Stimulated activated CD4-positive, alpha-beta T cell treated with anti-CD3 and anti-CD28 coated beads, Interleukin-1b, Interleukin-23, amount 100 ng/mL, for 24 hours (primary cell): ENCODE results near the gene KRTAP4-2.
"Not testable (repeated sequence)": the region's sequence is repeated elsewhere in the genome, so short reads cannot be mapped to it uniquely, and the experiment has no call there.

ENCODE experiments used
- DNase-seq, 4 experiments: peaks; one replicate each; pipeline ENCODE4 v3.0.0-alpha.2; 2020; ENCODE audit warnings: low read depth in 4 of 4, low spot score in 1 of 4

The KRTAP4-2 gene

DNA sequence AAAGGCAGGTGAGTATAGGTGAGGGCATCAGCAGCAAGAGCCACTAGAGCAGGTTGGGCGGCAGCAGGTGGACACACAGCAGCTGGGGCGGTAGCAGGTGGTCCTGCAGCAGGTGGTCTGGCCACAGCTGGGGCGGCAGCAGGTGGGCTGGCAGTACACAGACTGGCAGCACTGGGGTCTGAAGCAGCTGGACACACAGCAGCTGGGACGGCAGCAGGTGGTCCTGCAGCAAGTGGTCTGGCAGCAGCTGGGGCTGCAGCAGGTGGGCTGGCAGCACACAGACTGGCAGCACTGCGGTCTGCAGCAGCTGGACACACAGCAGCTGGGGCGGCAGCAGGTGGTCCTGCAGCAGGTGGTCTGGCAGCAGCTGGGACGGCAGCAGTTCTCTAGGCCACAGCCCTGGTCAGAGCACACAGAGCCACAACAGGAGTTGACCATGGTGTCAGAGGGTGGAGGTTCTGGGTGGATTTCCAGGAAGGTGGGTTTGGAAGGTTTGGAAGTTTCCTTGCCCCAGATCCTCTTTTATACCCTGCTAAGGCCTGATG is at the start of gene KRTAP4-2:
Gene KRTAP4-2, minus strand, starts transcription at position 495 of the 545 bp plus-strand sequence. Its CDS starts 57 bp downstream, at position 438.
- DNase-seq, result no peak

DNA sequence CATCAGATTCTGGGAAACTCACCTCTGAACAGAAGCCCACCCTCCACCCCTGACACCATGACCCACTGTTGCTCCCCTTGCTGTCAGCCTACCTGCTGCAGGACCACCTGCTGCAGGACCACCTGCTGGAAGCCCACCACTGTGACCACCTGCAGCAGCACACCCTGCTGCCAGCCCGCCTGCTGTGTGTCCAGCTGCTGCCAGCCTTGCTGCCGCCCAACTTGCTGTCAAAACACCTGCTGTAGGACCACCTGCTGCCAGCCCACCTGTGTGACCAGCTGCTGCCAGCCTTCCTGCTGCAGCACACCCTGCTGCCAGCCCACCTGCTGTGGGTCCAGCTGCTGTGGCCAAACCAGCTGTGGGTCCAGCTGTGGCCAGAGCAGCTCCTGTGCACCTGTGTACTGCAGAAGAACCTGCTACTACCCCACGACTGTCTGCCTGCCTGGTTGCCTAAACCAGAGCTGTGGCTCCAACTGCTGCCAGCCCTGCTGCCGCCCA is 48.6 kb upstream of the KRTAP4-2 start, which contains the start of gene KRTAP9-2:
Gene KRTAP9-2, plus strand, starts transcription at position 51 of the 498 bp plus-strand sequence. Its CDS starts 7 bp downstream, at position 58.
- not testable (repeated sequence) for DNase-seq

DNA sequence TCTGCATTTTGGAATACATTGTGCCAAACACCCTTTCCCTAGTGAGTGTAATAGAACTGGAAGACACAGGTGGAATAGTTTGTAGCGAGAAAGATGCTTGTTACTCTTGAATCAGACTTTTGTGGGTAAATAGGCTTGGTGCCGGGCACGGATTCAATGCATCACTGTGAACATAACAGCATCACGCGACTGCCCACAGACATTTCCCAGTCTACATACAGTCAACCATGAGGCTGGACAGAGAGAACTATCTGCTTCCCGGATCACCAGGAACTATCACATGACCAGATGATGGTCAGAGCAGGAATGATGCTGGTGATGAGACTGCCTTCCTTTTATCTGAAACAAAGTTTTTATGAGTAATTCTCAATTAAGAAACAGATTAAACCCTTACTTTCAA is 48.0 kb upstream of the KRTAP4-2 start:
- DNase-seq, result no peak

DNA sequence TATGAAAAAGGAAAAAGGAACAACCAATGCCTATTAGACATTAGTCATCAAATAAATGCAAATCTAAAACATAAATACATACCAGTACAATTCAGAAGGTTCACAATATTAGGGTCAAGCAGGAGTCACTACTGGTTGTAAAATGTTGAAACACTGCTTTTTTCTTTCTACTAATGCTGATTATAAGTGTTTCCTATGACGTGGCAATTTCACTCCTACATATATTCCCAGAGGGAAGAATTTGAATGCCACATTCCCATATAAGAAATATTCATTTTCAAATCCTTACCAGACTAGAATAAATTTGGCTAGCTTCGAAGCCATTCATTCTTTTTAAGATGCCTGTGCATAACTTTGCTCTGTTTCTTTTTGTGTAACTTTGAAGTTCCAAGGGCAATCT is 45.8 kb upstream of the KRTAP4-2 start:
- no peak for DNase-seq

DNA sequence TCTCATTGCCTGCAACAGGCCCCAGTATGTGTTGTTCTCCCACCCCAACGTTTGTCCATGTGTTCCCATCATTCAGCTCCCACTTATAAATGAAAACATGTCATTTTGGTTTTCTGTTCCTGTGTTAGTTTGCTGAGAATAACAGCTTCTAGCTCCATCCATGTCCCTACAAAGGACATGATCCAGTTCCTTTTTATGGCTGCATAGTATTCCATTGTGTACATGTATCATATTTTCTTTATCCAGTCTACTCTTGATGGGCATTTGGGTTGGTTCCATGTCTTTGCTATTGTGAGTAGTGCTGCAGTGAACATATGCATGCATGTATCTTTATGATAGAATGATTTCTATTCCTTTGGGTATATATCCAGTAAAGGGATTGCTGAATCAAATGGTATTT is 37.7 kb upstream of the KRTAP4-2 start:
- DNase-seq, result no peak

DNA sequence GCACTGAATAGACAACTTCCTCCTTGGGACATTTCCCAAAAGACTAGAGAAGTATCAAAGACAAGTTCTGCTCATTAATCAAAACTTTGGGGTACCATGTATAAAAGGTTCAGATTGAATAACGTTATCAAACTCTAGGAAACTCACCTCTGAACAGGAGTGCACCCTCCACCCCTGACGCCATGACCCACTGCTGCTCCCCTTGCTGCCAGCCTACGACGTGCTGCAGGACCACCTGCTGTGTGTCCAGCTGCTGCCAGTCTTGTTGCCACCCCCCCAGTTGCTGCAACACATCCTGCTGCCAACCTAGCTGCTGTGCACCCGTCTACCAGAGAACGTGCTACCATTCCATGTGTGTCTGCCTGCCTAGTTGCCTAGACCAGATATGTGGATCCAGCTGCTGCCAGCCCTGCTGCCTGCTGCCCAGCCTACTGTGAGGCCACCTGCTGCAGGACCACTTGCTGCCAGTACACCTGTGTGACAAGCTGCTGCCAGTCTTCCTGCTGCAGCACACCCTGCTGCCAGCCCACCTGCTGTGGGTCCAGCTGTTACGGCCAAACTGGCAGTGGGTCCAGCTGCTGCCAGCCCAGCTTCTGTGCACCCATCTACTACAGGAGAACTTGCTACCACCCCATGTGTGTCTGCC is 34.6 kb upstream of the KRTAP4-2 start:
- no peak for DNase-seq

DNA sequence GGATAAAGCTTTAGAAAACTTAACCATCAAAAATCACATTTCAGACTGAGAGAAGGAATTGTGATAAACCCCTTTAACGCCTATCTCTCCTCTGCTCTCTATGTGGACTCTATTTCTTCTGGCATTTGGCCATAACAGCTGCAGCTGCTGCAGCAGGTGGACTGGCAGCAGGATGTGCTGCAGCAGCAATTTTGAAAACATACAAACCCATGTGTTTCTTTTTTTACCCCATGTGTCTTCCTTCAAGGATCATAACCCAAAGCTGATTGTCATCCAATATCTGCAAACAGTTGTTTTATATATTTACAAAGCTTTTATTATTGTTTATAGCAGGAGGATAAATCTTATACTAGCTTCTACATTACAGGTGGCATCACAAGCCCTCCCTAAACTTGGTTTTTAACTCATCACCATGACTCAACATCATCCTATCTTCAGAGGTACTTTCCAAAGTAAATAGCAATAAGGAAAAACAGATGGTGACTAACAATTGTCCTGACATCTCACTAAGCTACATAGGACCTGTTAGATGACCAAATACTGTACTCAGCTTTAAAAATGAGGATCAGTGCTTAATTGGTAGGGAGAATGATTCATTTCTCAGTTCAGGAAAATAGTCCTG is 33.9 kb upstream of the KRTAP4-2 start:
- DNase-seq, result no peak

DNA sequence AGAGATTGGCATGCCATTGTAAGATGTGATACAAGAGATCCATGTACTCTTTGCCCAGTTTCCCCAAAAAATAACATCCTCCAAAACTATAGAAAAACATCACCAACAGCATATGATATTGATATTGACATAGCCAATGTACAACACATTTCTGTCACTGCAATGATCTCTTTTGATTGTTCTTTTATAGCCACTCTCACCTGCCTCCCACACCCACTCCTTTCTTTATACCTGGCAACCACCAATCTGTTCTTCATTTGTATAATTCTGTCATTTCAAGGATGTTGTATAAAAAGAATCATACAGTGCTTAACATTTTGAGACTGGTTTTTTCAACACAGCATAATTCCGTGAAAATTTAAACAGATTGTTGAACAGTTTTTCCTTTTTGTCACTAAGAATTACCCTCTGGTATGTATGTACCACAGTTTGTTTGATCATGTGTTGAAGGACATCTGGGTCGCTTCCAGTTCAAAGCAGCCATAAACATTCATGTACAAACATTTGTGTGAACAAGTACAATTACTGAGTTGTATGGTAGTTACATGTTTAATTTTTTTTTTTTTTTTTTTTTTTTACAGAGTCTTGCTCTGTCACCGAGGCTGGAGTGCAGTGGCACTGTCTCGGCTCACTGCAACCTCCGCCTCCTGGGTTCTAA is 21.5 kb upstream of the KRTAP4-2 start:
- no peak for DNase-seq

DNA sequence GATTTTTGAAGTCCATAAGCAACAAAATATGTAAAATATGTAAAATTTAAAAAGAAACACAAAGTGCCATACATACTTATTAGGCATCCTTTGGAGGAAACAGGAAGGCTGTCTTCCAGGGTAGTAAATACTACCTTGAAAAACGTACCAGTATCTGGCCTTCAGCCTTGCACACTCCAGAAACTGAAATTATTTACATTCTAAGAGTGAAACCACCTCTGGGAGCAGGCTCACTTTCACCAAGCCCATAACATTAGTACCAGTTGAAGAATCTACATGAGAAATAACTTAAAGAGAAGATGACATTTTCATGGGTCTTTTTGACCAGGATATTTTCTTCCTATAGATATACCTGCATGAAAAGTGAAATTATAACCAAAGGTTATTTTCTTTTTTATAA is 18.0 kb upstream of the KRTAP4-2 start:
- DNase-seq, result no peak

DNA sequence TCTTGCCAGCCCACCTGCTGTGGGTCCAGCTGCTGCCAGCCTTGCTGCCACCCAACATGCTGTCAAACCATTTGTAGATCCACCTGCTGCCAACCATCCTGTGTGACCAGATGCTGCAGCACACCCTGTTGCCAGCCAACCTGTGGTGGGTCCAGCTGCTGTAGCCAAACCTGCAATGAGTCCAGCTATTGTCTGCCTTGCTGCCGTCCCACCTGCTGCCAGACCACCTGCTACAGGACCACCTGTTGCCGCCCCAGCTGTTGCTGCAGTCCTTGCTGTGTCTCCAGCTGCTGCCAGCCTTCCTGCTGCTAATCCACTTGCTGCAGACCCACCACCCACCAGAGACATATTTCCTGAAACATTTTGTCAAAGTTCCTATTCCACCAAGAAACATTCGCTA is 12.3 kb upstream of the KRTAP4-2 start:
- DNase-seq, result no peak

DNA sequence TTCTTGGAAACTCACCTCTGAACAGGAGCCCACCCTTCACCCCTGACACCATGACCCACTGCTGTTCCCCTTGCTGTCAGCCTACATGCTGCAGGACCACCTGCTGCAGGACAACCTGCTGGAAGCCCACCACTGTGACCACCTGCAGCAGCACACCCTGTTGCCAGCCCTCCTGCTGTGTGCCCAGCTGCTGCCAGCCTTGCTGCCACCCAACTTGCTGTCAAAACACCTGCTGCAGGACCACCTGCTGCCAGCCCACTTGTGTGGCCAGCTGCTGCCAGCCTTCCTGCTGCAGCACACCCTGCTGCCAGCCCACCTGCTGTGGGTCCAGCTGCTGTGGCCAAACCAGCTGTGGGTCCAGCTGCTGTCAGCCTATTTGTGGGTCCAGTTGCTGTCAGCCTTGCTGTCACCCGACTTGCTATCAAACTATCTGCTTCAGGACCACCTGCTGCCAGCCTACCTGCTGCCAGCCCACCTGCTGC is 11.9 kb upstream of the KRTAP4-2 start, which contains the start of gene KRTAP9-1:
Gene KRTAP9-1, plus strand, starts transcription at position 51 of the 482 bp plus-strand sequence. Its CDS starts 0 bp downstream, at position 51.
- DNase-seq, result not testable (repeated sequence)

DNA sequence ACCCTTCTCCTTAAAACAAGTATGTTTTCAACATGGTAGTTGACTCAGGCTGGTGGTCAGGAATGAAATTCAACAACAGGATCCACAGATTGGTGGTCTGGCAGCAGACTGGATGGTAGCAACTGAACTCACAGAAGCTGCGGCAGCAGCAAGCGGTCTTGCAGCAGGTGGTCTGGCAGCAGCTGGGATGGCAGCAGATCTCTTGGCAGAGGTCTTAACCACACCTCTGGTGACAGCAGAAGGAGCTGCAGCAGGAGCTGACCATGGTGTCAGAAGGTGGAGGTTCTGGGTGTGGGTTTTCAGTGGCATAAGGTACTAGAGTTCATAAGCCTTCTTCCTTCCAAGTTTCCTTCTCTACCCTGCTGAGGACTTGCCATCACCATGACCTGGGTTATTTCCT is 8.9 kb upstream of the KRTAP4-2 start:
- no peak for DNase-seq

DNA sequence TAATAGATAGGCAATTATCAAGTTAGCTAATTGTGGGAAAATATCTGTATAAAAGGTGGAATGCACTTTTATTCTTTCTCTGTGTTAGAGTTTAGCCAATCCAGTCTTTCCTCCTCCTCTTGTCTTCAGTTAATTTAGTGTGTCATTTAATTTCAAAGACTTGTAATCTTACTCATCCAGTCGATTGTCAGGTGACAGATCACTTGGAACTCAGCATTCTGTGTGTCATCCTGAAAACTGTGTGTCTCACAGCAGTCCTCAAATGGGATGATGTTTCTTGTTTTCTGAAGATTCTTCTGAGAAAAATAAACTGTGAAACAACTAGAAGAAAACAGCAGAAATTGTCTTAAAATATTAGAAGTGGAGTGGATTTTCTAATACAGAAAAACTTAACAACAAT is 7.0 kb upstream of the KRTAP4-2 start:
- DNase-seq, result no peak

DNA sequence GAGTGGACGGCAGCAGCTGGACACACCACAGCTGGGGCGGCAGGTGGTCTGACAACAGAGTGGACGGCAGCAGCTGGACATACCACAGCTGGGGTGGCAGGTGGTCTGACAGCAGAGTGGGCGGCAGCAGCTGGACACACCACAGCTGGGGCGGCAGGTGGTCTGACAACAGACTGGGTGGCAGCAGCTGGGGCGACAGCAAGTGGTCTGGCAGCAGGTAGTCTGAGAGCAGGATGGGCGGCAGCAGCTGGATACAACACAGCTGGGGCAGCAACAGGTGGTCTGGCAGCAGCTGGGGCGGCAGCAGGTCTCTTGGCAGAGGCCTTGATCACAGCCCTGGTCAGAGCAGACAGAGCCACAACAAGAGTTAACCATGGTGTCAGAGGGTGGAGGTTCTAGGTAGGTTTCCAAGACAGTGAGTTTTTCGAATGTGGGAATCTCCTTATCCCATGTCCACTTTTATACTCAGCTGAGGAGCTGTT is 6.5 kb upstream of the KRTAP4-2 start, which contains the start of gene KRTAP4-1:
Gene KRTAP4-1, minus strand, starts transcription at position 432 of the 482 bp plus-strand sequence. Its CDS starts 57 bp downstream, at position 375.
- no peak for DNase-seq

DNA sequence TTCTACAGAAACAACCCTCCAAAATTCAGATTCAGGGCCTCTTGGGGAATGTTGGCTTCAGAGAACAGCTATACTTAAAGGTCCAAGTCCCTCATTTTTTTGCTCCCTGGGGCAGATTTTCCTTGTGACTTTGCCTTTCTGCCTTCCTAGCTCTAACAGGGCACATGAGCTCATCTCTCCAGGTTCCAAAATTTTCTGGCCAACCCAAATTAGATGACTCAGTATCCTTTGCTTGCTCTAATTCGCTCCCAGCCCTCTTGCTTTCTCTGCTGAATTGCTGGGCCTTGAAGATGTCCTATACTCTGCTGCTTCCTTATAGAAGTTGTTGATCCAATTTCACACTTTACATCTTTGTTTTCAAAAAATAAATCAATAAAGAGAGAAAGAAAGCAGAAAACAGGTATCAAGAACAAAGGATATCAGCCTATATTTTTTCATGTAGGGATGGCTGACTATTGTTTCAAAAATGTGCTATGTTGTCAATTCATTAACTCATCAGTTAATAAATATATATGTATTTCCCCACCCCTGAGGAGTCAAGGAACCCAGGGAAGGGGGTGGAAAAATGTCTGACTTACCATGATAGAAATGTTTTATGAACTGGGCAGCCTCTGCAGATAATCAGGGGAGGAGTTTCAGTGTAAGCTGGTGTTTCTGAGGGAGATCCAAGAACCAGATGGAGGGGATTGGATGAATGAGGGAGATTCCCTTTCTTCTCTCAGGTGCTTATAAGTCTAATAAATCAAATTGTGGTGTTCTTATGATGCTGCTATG is 1.0 kb upstream of the KRTAP4-2 start:
- DNase-seq, result no peak

DNA sequence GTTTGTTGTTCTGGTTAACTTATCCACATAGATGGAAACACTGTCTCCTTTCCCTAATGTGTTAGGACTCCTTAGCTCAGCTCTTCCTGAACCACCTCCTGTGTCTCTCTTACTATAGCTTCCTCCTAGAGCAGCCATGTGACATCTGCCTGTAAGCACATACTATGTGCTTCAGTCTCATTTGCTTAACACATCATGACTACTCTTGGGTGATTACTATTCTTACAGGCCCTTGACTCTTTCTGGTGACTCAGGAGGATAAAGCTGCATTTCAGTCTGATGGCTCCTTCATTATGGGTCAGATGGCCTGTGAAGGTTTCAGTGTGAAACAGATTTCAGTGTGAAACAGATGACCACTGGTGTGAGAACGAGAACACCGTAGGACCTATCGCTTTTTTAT is 320 bp upstream of the KRTAP4-2 start:
- no peak for DNase-seq

DNA sequence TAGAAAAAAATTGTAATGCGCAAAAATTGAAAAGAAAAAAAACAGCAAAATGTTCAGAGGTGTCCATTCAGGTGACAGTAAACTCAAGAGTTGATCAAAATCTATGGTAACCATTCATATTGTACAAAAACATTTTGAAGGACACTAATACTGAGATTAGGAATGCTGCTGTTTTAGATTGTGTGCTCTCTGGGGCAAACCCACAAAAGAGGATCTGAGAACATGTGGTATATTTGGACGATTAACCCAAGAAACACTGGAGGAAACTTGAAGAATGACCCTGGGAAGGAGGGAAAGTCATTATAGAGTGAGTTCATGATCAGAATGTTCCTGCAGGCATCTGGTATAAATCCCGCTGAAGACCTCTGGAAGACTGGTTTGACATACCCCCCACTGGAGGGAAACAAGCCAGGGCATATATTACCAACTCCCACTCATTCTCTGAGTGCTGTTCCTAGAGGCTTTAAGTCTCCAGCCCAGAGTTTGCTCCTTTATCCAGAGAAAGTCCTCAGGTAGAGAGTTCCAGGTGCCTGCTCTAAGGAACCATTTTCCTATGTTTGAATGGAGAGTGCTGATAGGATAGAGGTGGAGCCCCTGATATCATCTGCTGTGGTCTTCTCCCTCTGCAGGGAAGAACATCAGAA is 1.2 kb downstream of the KRTAP4-2 start:
- DNase-seq, result no peak

DNA sequence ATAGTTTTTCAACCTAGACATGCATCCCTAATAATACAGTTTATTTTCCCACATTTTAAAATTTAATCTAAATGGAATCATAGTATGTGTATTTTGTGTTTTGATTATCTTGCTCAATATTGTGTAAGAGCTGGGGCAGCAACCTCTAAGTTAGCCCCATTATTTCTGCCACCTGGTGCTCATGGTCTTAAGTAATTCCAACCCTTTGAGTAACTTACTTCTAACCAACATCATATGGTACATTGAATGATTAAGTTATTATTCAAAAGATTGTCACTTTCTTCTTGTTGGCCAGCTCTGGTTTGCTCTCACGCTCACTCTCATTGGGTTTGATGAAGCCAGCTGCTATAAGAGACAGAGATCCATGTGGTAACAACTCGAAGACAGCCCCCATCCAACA is 6.1 kb downstream of the KRTAP4-2 start:
- no peak for DNase-seq

DNA sequence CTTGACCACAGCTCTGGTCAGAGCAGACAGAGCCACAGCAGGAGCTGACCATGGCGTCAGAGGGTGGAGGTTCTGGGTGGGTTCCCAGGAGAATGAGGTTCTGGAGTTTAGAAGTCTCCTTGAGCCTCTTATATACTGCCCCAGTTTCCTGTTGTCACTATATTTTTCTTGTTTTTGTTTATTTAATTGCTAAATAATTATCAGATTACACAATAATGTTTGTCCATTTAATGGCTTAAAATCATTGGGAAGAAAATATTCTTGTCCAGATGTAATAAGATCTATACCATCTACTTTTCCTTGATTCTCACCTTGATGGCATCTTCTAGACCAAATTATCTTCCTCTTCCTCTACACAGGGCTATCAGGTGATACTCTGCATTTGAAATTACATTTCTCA is 9.9 kb downstream of the KRTAP4-2 start, which contains the start of gene KRTAP4-3:
Gene KRTAP4-3, minus strand, starts transcription at position 101 of the 400 bp plus-strand sequence. Its CDS starts 49 bp downstream, at position 52.
- DNase-seq, result no peak

DNA sequence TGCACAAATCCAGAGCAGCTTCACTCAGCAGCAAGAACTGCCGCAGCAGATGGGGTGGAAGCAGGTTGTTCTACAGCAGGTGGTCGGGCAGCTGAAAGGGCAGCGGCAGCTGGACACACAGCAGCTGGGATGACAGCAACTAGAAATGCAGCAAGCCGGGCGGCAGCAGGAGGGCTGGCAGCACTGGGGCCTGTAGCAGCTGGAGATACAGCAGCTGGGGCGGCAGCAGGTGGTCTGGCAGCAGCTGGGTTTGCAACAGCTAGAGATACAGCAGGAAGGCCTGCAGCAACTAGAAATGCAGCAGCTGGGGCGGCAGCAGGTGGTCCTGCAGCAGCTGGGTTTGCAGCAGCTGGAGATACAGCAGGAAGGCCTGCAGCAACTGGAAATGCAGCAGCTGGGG is 10.5 kb downstream of the KRTAP4-2 start:
- DNase-seq, result no peak
